Activated CD8-positive, alpha-beta T cell treated with anti-CD3 and anti-CD28 coated beads for 36 hours (primary cell): ENCODE data around the gene RAD50. TPM values are rescaled to one million over a fixed set of nuclear protein-coding genes. Genes with fewer than 3 reads are reported as not detected.
"Not testable (repeated sequence)": the region's sequence is repeated elsewhere in the genome, so short reads cannot be mapped to it uniquely, and the experiment has no call there.

Source experiments
- ATAC-seq: fragments of 200-7000 bp; cut with Tn5 transposase; one replicate; pipeline ENCODE4 v1.10.0; 2021; ENCODE audit warnings: mild to moderate bottlenecking, moderate library complexity
- CTCF ChIA-PET: fragments of 350-600 bp; sonication (Branson Sonifier 250); formaldehyde crosslinking; loops from one replicate; lab custom pipeline; 2021; ENCODE audit warnings: antibody characterized with exemption; lab: Charles Lee
- POLR2A ChIA-PET: fragments of 350-600 bp; sonication (Branson Sonifier 250); formaldehyde crosslinking; loops from one replicate; lab custom pipeline; 2021; ENCODE audit warnings: antibody characterized with exemption; lab: Charles Lee
- DNase-seq: peaks from one replicate; pipeline ENCODE4 v3.0.0-alpha.2; 2020
- H3K27ac Mint-ChIP-seq: one replicate; pipeline ENCODE4 v1.8.0; 2021; ENCODE audit warnings: mild to moderate bottlenecking, mixed read lengths
- H3K27me3 Mint-ChIP-seq: one replicate; pipeline ENCODE4 v1.8.0; 2021; ENCODE audit warnings: mixed read lengths
- H3K36me3 Mint-ChIP-seq: one replicate; pipeline ENCODE4 v1.8.0; 2021; ENCODE audit warnings: low read depth, mixed read lengths
- H3K4me1 Mint-ChIP-seq: one replicate; pipeline ENCODE4 v1.8.0; 2021; ENCODE audit warnings: low read depth, mixed read lengths
- H3K4me3 Mint-ChIP-seq: one replicate; pipeline ENCODE4 v1.8.0; 2021; ENCODE audit warnings: mild to moderate bottlenecking, moderate library complexity, mixed read lengths
- H3K9me3 Mint-ChIP-seq: one replicate; pipeline ENCODE4 v1.8.0; 2021; ENCODE audit warnings: mixed read lengths
- CTCF ChIP-seq: fragments of 200-600 bp; IDR thresholded peaks from one replicate; pipeline ENCODE4 v1.8.0; 2022; ENCODE audit warnings: antibody characterized with exemption, mild to moderate bottlenecking
- intact Hi-C: fragments of 100-400 bp; cut with micrococcal nuclease; formaldehyde crosslinking; loops from one replicate; pipeline ENCODE4 v1.10.0; 2022
- total RNA-seq, 2 experiments: library from RNA; stranded (reverse); gene quantifications; one replicate each; pipeline ENCODE4 v1.2.3, GENCODE V29; 2021

The RAD50 gene
- total RNA-seq, result 10 to 100 TPM; 46.4 to 48.9 TPM

- Mint-ChIP-seq H3K4me1 (peaks cover 26% of the 10 kb centered on the region), H3K27ac (peak within 1 kb of the TSS; percentile 96), H3K27me3 (no peaks in the 10 kb centered on the region), H3K4me3 (peak within 1 kb of the TSS; percentile 92), H3K9me3 (peaks cover 5% of the 10 kb centered on the region), H3K36me3 (peaks cover 15% of the 10 kb centered on the region)
- ChIA-PET CTCF (interaction anchor here (0.6 to 1.0 kb wide), 4 partner anchors 30 to 60 kb away, joined by 3 to 5 read pairs (median 3); no protein-coding TSS in a partner anchor), POLR2A (interaction anchor here (0.5 to 2.9 kb wide), 8 partner anchors 12 to 938 kb away, joined by 3 to 10 read pairs (median 4); no protein-coding TSS in a partner anchor)
- DNase-seq (peak; percentile 96), ATAC-seq (peak; percentile 99)
- TF ChIP-seq CTCF, result no peak
- intact Hi-C loops, result no loop called here
Measured at GRCh38 chr5:132556763-132557477, at the start of gene RAD50. TSS of gene RAD50 (plus strand) at chr5:132556977. CDS start at chr5:132557325, 348 bp downstream.

GRCh38 chr5:132510076-132510475 is 46.7 kb upstream of the RAD50 start:
- DNase-seq (no peak), ATAC-seq (no peak)
- peaks cover 5% of the 10 kb centered on the region for H3K9me3 Mint-ChIP-seq
- H3K4me3 Mint-ChIP-seq, result no peak overlapping the region
- no peaks in the 10 kb centered on the region for H3K36me3 Mint-ChIP-seq
- CTCF ChIA-PET, result interaction anchor here (0.9 to 3.1 kb wide), 6 partner anchors 9 to 310 kb away, joined by 3 to 17 read pairs (median 8); no protein-coding TSS in a partner anchor
- POLR2A ChIA-PET, result interaction anchor here (0.9 kb wide), 1 partner anchor 19 kb away, joined by 4 read pairs; no protein-coding TSS in a partner anchor
- peaks cover 15% of the 10 kb centered on the region for H3K4me1 Mint-ChIP-seq
- H3K27me3 Mint-ChIP-seq, result peaks cover 18% of the 10 kb centered on the region
- no peak overlapping the region for H3K27ac Mint-ChIP-seq
- TF ChIP-seq CTCF, result no peak
- intact Hi-C loops, result no loop called here

GRCh38 chr5:132513618-132514336 is 43.0 kb upstream of the RAD50 start:
- CTCF ChIA-PET, H3K27me3 Mint-ChIP-seq, H3K4me3 Mint-ChIP-seq, DNase-seq, H3K27ac Mint-ChIP-seq, intact Hi-C loops, H3K9me3 Mint-ChIP-seq, H3K36me3 Mint-ChIP-seq, ATAC-seq, POLR2A ChIA-PET: not testable (repeated sequence)
- H3K4me1 Mint-ChIP-seq, result peaks cover 12% of the 10 kb centered on the region

- intact Hi-C loops, result loop anchor here (10.0 kb wide), 1 partner anchor 193 kb away; no protein-coding TSS in a partner anchor
- ATAC-seq, DNase-seq, H3K27me3 Mint-ChIP-seq, POLR2A ChIA-PET, H3K4me3 Mint-ChIP-seq, H3K36me3 Mint-ChIP-seq, H3K9me3 Mint-ChIP-seq: not testable (repeated sequence)
- H3K4me1 Mint-ChIP-seq, result peaks cover 37% of the 10 kb centered on the region
- peak overlapping the region; percentile 6 for H3K27ac Mint-ChIP-seq
- CTCF ChIA-PET, result interaction anchor here (0.8 to 1.3 kb wide), 2 partner anchors 136 to 298 kb away, joined by 4 to 5 read pairs; no protein-coding TSS in a partner anchor
Measured at GRCh38 chr5:132522067-132522466, 34.7 kb upstream of the RAD50 start.

GRCh38 chr5:132524877-132525276 is 31.9 kb upstream of the RAD50 start:
- H3K9me3 Mint-ChIP-seq, H3K36me3 Mint-ChIP-seq, H3K4me3 Mint-ChIP-seq, H3K27me3 Mint-ChIP-seq, ATAC-seq, POLR2A ChIA-PET: not testable (repeated sequence)
- H3K27ac Mint-ChIP-seq, result peak overlapping the region; percentile 82
- CTCF ChIA-PET, result interaction anchor here (1.5 to 5.6 kb wide), 11 partner anchors 13 to 303 kb away, joined by 3 to 62 read pairs (median 8); no protein-coding TSS in a partner anchor
- peak; percentile 11 for DNase-seq
- intact Hi-C loops, result loop anchor here (5.0 to 10.0 kb wide), 3 partner anchors 97 to 190 kb away; no protein-coding TSS in a partner anchor
- peaks cover 45% of the 10 kb centered on the region for H3K4me1 Mint-ChIP-seq

- CTCF ChIA-PET, result interaction anchor here (0.7 to 5.6 kb wide), 23 partner anchors 12 to 339 kb away, joined by 3 to 62 read pairs (median 9); partner anchors contain the start of genes CCNI2 and SOWAHA
- peak overlapping the region; percentile 82 for H3K27ac Mint-ChIP-seq
- intact Hi-C loops, result loop anchor here (5.0 to 10.0 kb wide), 3 partner anchors 97 to 189 kb away; no protein-coding TSS in a partner anchor
- peaks cover 2% of the 10 kb centered on the region for H3K27me3 Mint-ChIP-seq
- H3K4me3 Mint-ChIP-seq, result no peak overlapping the region
- POLR2A ChIA-PET, result interaction anchor here (0.6 to 1.3 kb wide), 3 partner anchors 29 to 112 kb away, joined by 3 to 4 read pairs (median 3); no protein-coding TSS in a partner anchor
- peaks cover 1% of the 10 kb centered on the region for H3K36me3 Mint-ChIP-seq
- TF ChIP-seq CTCF, result no peak
- ATAC-seq, result peak; percentile 60
- H3K9me3 Mint-ChIP-seq, result peaks cover under 1% of the 10 kb centered on the region
- peak; percentile 22 for DNase-seq
- H3K4me1 Mint-ChIP-seq, result peaks cover 42% of the 10 kb centered on the region
Measured at GRCh38 chr5:132525299-132525724, 31.5 kb upstream of the RAD50 start.
